ENCODE measurements around the gene DENND4A.

GRCh38 chr15:65743637-65744252 lies 48.3 kb downstream of the DENND4A start:
- TF ChIP-seq, protein P1, sequence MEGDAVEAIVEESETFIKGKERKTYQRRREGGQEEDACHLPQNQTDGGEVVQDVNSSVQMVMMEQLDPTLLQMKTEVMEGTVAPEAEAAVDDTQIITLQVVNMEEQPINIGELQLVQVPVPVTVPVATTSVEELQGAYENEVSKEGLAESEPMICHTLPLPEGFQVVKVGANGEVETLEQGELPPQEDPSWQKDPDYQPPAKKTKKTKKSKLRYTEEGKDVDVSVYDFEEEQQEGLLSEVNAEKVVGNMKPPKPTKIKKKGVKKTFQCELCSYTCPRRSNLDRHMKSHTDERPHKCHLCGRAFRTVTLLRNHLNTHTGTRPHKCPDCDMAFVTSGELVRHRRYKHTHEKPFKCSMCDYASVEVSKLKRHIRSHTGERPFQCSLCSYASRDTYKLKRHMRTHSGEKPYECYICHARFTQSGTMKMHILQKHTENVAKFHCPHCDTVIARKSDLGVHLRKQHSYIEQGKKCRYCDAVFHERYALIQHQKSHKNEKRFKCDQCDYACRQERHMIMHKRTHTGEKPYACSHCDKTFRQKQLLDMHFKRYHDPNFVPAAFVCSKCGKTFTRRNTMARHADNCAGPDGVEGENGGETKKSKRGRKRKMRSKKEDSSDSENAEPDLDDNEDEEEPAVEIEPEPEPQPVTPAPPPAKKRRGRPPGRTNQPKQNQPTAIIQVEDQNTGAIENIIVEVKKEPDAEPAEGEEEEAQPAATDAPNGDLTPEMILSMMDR (IDR thresholded peaks at IDR 0.05) = no peak
- TF ChIP-seq POLR2A (IDR thresholded peaks at IDR 0.05) = no peak
